Neural progenitor cell (in vitro differentiated cells): ENCODE measurements around the gene TCF7. TPM values are rescaled to one million over a fixed set of nuclear protein-coding genes. Genes with fewer than 3 reads are reported as not detected.

ENCODE experiments used
- DNase-seq: peaks from one replicate; pipeline ENCODE4 v3.0.0-alpha.2; 2016; ENCODE audit warnings: low spot score
- H2AFZ ChIP-seq: fragments of 200-600 bp; sonication (generic); replicated peaks from 2 replicates; pipeline ENCODE4 v1.6.1; 2016; ENCODE audit warnings: antibody characterized with exemption
- H3F3A ChIP-seq: fragments of 200-600 bp; sonication (generic); 2 replicates; pipeline ENCODE4 v1.6.1; 2016; ENCODE audit warnings: antibody characterized with exemption, low read depth
- H3K27ac ChIP-seq: fragments of 200-600 bp; sonication (generic); 2 replicates; pipeline ENCODE4 v1.5.1; 2016; ENCODE audit warnings: mild to moderate bottlenecking
- H3K27me3 ChIP-seq: fragments of 200-600 bp; sonication (generic); 2 replicates; pipeline ENCODE4 v1.6.1; 2016; ENCODE audit warnings: mild to moderate bottlenecking, moderate library complexity
- H3K36me3 ChIP-seq: fragments of 200-600 bp; sonication (generic); 2 replicates; pipeline ENCODE4 v1.5.1; 2016
- H3K4me1 ChIP-seq: fragments of 200-600 bp; sonication (generic); 2 replicates; pipeline ENCODE4 v1.6.1; 2016; ENCODE audit warnings: mixed run types
- H3K4me2 ChIP-seq: fragments of 200-600 bp; sonication (generic); 2 replicates; pipeline ENCODE4 v1.6.1; 2016
- H3K4me3 ChIP-seq: fragments of 200-600 bp; sonication (generic); 2 replicates; pipeline ENCODE4 v1.5.1; 2016
- H3K79me2 ChIP-seq: fragments of 200-600 bp; sonication (generic); 2 replicates; pipeline ENCODE4 v1.6.1; 2016; ENCODE audit warnings: low read depth
- H3K9ac ChIP-seq: fragments of 200-600 bp; sonication (generic); 2 replicates; pipeline ENCODE4 v1.6.1; 2016
- H3K9me3 ChIP-seq: fragments of 200-600 bp; sonication (generic); 2 replicates; pipeline ENCODE4 v1.5.1; 2016; ENCODE audit warnings: low read depth
- H4K20me1 ChIP-seq: fragments of 200-600 bp; sonication (generic); 2 replicates; pipeline ENCODE4 v1.6.1; 2016; ENCODE audit warnings: low read depth
- H3K27ac Mint-ChIP-seq: 3 replicates; pipeline ENCODE4 v1.8.0; 2021; ENCODE audit warnings: mixed read lengths
- H3K27me3 Mint-ChIP-seq: 2 replicates; pipeline ENCODE4 v1.8.0; 2022; ENCODE audit warnings: low read depth, mild to moderate bottlenecking, inconsistent platforms, moderate library complexity, mixed read lengths; ENCODE audit not compliant: insufficient read depth
- H3K36me3 Mint-ChIP-seq: 3 replicates; pipeline ENCODE4 v1.8.0; 2021; ENCODE audit warnings: mixed read lengths
- H3K4me1 Mint-ChIP-seq: 3 replicates; pipeline ENCODE4 v1.8.0; 2021; ENCODE audit warnings: mixed read lengths
- H3K4me3 Mint-ChIP-seq: 3 replicates; pipeline ENCODE4 v1.8.0; 2021; ENCODE audit warnings: mild to moderate bottlenecking, moderate library complexity, mixed read lengths
- H3K9me3 Mint-ChIP-seq: 3 replicates; pipeline ENCODE4 v1.8.0; 2020; ENCODE audit warnings: mixed read lengths
- CTCF ChIP-seq: fragments of 200-600 bp; sonication (generic); IDR thresholded peaks from 2 replicates; pipeline ENCODE4 v1.5.1; 2017; ENCODE audit warnings: antibody characterized with exemption, mild to moderate bottlenecking
- EZH2 ChIP-seq: fragments of 200-600 bp; sonication (generic); IDR thresholded peaks from 2 replicates; pipeline ENCODE4 v1.6.1; 2017; ENCODE audit warnings: antibody characterized with exemption, mild to moderate bottlenecking, moderate library complexity
- EZH2phosphoT487 ChIP-seq: fragments of 200-600 bp; sonication (generic); IDR thresholded peaks from 2 replicates; pipeline ENCODE4 v1.6.1; 2017; ENCODE audit warnings: antibody characterized with exemption
- total RNA-seq: library from RNA; depleted of rRNA; stranded (reverse); fragments of >200 nt; gene quantifications from 2 replicates; pipeline ENCODE4 v1.2.3, GENCODE V29; 2015; ENCODE audit warnings: low replicate concordance

The TCF7 gene
- total RNA-seq, 1 donor from 2014 or later, result 0.73 TPM

- Histone ChIP-seq H3F3A (no peaks in the 10 kb centered on the region), H2AFZ (no peak overlapping the region), H3K9ac (no peak overlapping the region), H3K27ac (no peak overlapping the region), H3K9me3 (no peaks in the 10 kb centered on the region), H3K79me2 (no peaks in the 10 kb centered on the region), H3K36me3 (no peaks in the 10 kb centered on the region), H4K20me1 (peaks cover 14% of the 10 kb centered on the region), H3K4me2 (no peak overlapping the region), H3K4me1 (peaks cover 4% of the 10 kb centered on the region), H3K27me3 (peaks cover 47% of the 10 kb centered on the region), H3K4me3 (no peak overlapping the region)
- Mint-ChIP-seq H3K27me3 (peaks cover 12% of the 10 kb centered on the region), H3K27ac (no peak overlapping the region), H3K4me1 (peaks cover 11% of the 10 kb centered on the region), H3K36me3 (no peaks in the 10 kb centered on the region), H3K9me3 (no peaks in the 10 kb centered on the region), H3K4me3 (no peak overlapping the region)
- TF ChIP-seq EZH2 (no peak), CTCF (no peak), EZH2phosphoT487 (no peak)
- DNase-seq, result no peak
Measured at GRCh38 chr5:134110382-134110781, 4.1 kb upstream of the TCF7 start.

- Mint-ChIP-seq H3K27me3 (peaks cover 9% of the 10 kb centered on the region), H3K4me3 (no peak overlapping the region)
- no peak overlapping the region for H3K27ac ChIP-seq
Measured at GRCh38 chr5:134111741-134112647, 2.5 kb upstream of the TCF7 start.

GRCh38 chr5:134112726-134113362 lies 1.6 kb upstream of the TCF7 start:
- DNase-seq, result no peak
- peaks cover 9% of the 10 kb centered on the region for H3K27me3 Mint-ChIP-seq
- TF ChIP-seq CTCF (no peak), EZH2phosphoT487 (no peak), EZH2 (no peak)
- Histone ChIP-seq H4K20me1 (peaks cover 37% of the 10 kb centered on the region), H2AFZ (no peak overlapping the region), H3K27me3 (peaks cover 61% of the 10 kb centered on the region), H3F3A (peaks cover 9% of the 10 kb centered on the region), H3K36me3 (no peaks in the 10 kb centered on the region), H3K79me2 (no peaks in the 10 kb centered on the region), H3K9me3 (no peaks in the 10 kb centered on the region), H3K4me2 (no peak overlapping the region), H3K4me1 (peaks cover 7% of the 10 kb centered on the region), H3K27ac (no peak overlapping the region), H3K4me3 (no peak overlapping the region), H3K9ac (no peak overlapping the region)
- no peaks in the 10 kb centered on the region for H3K9me3 Mint-ChIP-seq
- peaks cover 15% of the 10 kb centered on the region for H3K4me1 Mint-ChIP-seq
- H3K4me3 Mint-ChIP-seq, result no peak overlapping the region
- no peak overlapping the region for H3K27ac Mint-ChIP-seq
- peaks cover 5% of the 10 kb centered on the region for H3K36me3 Mint-ChIP-seq

More at GRCh38 chr5:134111741-134112647, 2.5 kb upstream of the TCF7 start:
- Histone ChIP-seq H4K20me1 (peaks cover 28% of the 10 kb centered on the region), H3K4me2 (no peak overlapping the region), H2AFZ (no peak overlapping the region), H3F3A (peaks cover 9% of the 10 kb centered on the region), H3K9me3 (no peaks in the 10 kb centered on the region), H3K79me2 (no peaks in the 10 kb centered on the region), H3K9ac (no peak overlapping the region), H3K36me3 (no peaks in the 10 kb centered on the region), H3K27me3 (peaks cover 61% of the 10 kb centered on the region), H3K4me3 (no peak overlapping the region), H3K4me1 (peaks cover 7% of the 10 kb centered on the region)
- Mint-ChIP-seq H3K4me1 (peaks cover 15% of the 10 kb centered on the region), H3K27ac (no peak overlapping the region), H3K36me3 (peaks cover 3% of the 10 kb centered on the region), H3K9me3 (no peaks in the 10 kb centered on the region)
- TF ChIP-seq EZH2phosphoT487 (no peak), CTCF (no peak), EZH2 (no peak)
- no peak for DNase-seq
